Measurements from ENCODE around the gene PDLIM1. TPM values are rescaled to one million over a fixed set of nuclear protein-coding genes. Genes with fewer than 3 reads are reported as not detected.

Gene PDLIM1
- total and polyA plus RNA-seq, 9 of the 15 experiments (the other 6 are each of a cell fraction or from before 2014, with no cell fraction given): 19.8 to 164 (median 39.1) TPM

GRCh38 chr10:95245425-95246055 lies 45.3 kb downstream of the PDLIM1 start:
- no peak overlapping the region for H3K4me2 ChIP-seq (ENCODE audit: insufficient read depth, low read length)
- no peaks in the 10 kb centered on the region for H3K79me2 ChIP-seq (ENCODE audit: control insufficient read depth, insufficient read depth, low read length)
- no TSS peak for BruUV-seq (replicated peaks)
- intact Hi-C loops (cut with micrococcal nuclease) (loop anchor here (1.0 to 5.0 kb wide), 2 partner anchors 42 to 118 kb away; no protein-coding TSS in a partner anchor), in situ Hi-C loops (cut with MboI) (loop anchor here (10.0 kb wide), 1 partner anchor 369 kb away; no protein-coding TSS in a partner anchor)
- H3K27ac ChIP-seq (ENCODE audit: extremely low read depth, low read depth, low read length): no peak overlapping the region
- H3K9me1 ChIP-seq (ENCODE audit: control insufficient read depth, insufficient read depth, low read length): no peaks in the 10 kb centered on the region
- CTCF ChIA-PET (ENCODE audit: low intra/inter-chr PET ratio): interaction anchor here (4.6 kb wide), 1 partner anchor 117 kb away, joined by 56 read pairs; no protein-coding TSS in a partner anchor
- no peaks in the 10 kb centered on the region for H3K9me3 ChIP-seq (replicated peaks; ENCODE audit: control insufficient read depth, insufficient read depth, low read depth, low read length)
- POLR2A ChIA-PET: interaction anchor here (0.9 kb wide), 1 partner anchor 117 kb away, joined by 4 read pairs; no protein-coding TSS in a partner anchor
- H3K27me3 ChIP-seq (ENCODE audit: control insufficient read depth in 2 of 2, insufficient read depth in 2 of 2, low read length in 2 of 2): no peaks in the 10 kb centered on the region
- H3K9ac ChIP-seq (ENCODE audit: insufficient read depth in 1 of 2, low read depth in 2 of 2, low read length in 2 of 2): no peak overlapping the region
- TF ChIP-seq HMG20B (CRISPR knock-in tag; IDR thresholded peaks at IDR 0.05) (no peak), YBX1 (IDR thresholded peaks at IDR 0.05) (no peak), TAL1 (IDR thresholded peaks at IDR 0.05) (no peak), HDAC8 (tag; IDR thresholded peaks at IDR 0.05) (no peak), ZNF57 (CRISPR knock-in tag; IDR thresholded peaks at IDR 0.05) (no peak), KAT8 (IDR thresholded peaks at IDR 0.05; ENCODE audit: low read depth) (no peak), SPI1 (IDR thresholded peaks at IDR 0.05; ENCODE audit: borderline replicate concordance, low read depth, low read length) (no peak), SAFB2 (IDR thresholded peaks at IDR 0.05; ENCODE audit: borderline replicate concordance, low read depth, low read length, severe bottlenecking) (no peak), NR2F6 (CRISPR knock-in tag; IDR thresholded peaks at IDR 0.05) (no peak), ZNF354B (CRISPR knock-in tag; IDR thresholded peaks at IDR 0.05) (no peak), TFE3 (CRISPR knock-in tag; IDR thresholded peaks at IDR 0.05) (no peak), ZC3H4 (CRISPR knock-in tag; IDR thresholded peaks at IDR 0.05; ENCODE audit: borderline replicate concordance) (no peak)
- TF ChIP-seq, protein P1, sequence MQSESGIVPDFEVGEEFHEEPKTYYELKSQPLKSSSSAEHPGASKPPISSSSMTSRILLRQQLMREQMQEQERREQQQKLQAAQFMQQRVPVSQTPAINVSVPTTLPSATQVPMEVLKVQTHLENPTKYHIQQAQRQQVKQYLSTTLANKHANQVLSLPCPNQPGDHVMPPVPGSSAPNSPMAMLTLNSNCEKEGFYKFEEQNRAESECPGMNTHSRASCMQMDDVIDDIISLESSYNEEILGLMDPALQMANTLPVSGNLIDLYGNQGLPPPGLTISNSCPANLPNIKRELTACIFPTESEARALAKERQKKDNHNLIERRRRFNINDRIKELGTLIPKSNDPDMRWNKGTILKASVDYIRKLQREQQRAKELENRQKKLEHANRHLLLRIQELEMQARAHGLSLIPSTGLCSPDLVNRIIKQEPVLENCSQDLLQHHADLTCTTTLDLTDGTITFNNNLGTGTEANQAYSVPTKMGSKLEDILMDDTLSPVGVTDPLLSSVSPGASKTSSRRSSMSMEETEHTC (IDR thresholded peaks at IDR 0.05): no peak
- TF ChIP-seq, protein P2, sequence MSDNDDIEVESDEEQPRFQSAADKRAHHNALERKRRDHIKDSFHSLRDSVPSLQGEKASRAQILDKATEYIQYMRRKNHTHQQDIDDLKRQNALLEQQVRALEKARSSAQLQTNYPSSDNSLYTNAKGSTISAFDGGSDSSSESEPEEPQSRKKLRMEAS (CRISPR knock-in tag; IDR thresholded peaks at IDR 0.05): no peak
- DNase-seq (ENCODE audit: extremely low read depth in 1 of 4, low spot score in 3 of 4): no peak
- no peak for FAIRE-seq
- H3K4me1 ChIP-seq (replicated peaks in 1 of 2; ENCODE audit: control insufficient read depth in 2 of 2, insufficient read depth in 2 of 2, low read length in 2 of 2): 0 out of 5 replicates have a peak, but pooled peaks cover 0 to 3% of the 10 kb centered on the region in 2 experiments
- WGBS (ENCODE audit: insufficient coverage, low coverage, missing lambda C conversion rate): 95% methylated on average over 6 of the region's 6 CpGs
- peaks cover 71% of the 10 kb centered on the region for H3K36me3 ChIP-seq (ENCODE audit: control insufficient read depth, insufficient read depth, low read length)
- no peak overlapping the region for H2AFZ ChIP-seq (ENCODE audit: low read depth, low read length)
- no peak for ATAC-seq
- no peaks in the 10 kb centered on the region; the same call in 1 of the 2 replicates for H4K20me1 ChIP-seq (replicated peaks; ENCODE audit: control insufficient read depth, insufficient read depth, low read length)
- H3K4me3 ChIP-seq: no peak overlapping the region

Data from K562 (cell line).